T-helper 2 cell treated with Interferon-gamma antibody and Interleukin-4, amounts not matched to agents 5 μg/mL and 100 μg/mL, for 36 hours (primary cell): Measurements from ENCODE around the gene SH2D3A.
A peak's percentile ranks its signal among the peaks of the same experiment; 100 is the strongest.
"Not testable (repeated sequence)": the region's sequence is repeated elsewhere in the genome, so short reads cannot be mapped to it uniquely, and the experiment has no call there.

Experiments
- DNase-seq: peaks from one replicate; pipeline ENCODE4 v3.0.0; 2021; ENCODE audit warnings: low spot score
- H3K27ac Mint-ChIP-seq: one replicate; pipeline ENCODE4 v1.8.0; 2021; ENCODE audit warnings: mild to moderate bottlenecking, mixed read lengths
- H3K27me3 Mint-ChIP-seq: one replicate; pipeline ENCODE4 v1.8.0; 2021; ENCODE audit warnings: low read depth, mixed read lengths
- H3K36me3 Mint-ChIP-seq: one replicate; pipeline ENCODE4 v1.8.0; 2021; ENCODE audit warnings: low read depth, mixed read lengths
- H3K4me1 Mint-ChIP-seq: one replicate; pipeline ENCODE4 v1.8.0; 2021; ENCODE audit warnings: low read depth, mixed read lengths
- H3K4me3 Mint-ChIP-seq: one replicate; pipeline ENCODE4 v1.8.0; 2022; ENCODE audit warnings: mild to moderate bottlenecking, moderate library complexity, mixed read lengths
- H3K9me3 Mint-ChIP-seq: one replicate; pipeline ENCODE4 v1.8.0; 2021; ENCODE audit warnings: mixed read lengths

The SH2D3A gene

DNA sequence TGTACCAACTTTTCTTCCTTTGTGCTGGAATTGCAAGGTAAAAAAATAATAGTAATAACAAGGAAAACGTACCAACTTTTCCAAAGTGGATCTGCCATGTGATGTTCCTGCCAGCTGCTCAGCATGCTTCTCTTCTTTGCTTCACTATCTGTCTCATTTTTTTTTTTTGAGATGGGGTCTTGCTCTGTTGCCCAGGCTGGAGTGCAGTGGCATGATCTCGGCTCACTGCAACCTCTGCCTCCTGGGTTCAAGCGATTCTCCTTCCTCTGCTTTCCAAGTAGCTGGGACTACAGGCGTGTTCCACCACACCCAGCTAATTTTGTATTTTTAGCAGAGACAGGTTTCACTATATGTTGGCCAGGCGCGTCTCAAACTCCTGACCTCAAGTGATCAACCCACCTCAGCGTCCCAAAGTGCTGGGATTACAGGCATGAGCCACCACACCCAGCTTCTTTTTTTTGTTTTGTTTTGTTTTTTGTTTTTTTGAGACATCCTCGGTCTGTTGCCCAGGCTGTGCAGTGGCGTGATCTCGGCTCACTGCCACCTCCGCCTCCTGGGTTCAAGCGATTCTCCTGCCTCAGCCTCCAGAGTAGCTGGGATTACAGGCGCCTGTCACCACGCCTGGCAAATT is 33.0 kb upstream of the SH2D3A start:
- H3K27me3 Mint-ChIP-seq, H3K9me3 Mint-ChIP-seq, DNase-seq: not testable (repeated sequence)
- peaks cover 47% of the 10 kb centered on the region for H3K4me1 Mint-ChIP-seq
- H3K4me3 Mint-ChIP-seq: peak overlapping the region; percentile 76
- H3K36me3 Mint-ChIP-seq: peaks cover 36% of the 10 kb centered on the region
- H3K27ac Mint-ChIP-seq: peak overlapping the region; percentile 87

DNA sequence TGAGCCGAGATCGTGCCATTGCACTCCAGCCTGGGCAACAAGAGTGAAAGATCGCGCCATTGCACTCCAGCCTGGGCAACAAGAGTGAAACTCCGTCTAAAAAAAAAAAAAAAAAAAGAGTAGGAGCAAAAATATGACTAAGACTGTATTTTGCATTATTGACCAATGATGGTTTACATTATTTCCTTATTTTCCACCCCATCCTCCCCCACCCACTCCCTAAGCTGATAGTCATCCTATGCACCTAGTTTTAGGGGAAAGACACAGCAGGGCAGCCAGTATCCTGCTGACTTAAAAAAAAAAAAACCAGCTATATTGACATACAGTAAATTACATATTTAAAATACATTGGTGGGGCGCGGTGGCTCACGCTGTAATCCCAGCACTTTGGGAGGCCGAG is 30.4 kb upstream of the SH2D3A start:
- H3K4me1 Mint-ChIP-seq: peaks cover 51% of the 10 kb centered on the region
- no peaks in the 10 kb centered on the region for H3K27me3 Mint-ChIP-seq
- H3K9me3 Mint-ChIP-seq: peaks cover 14% of the 10 kb centered on the region
- H3K27ac Mint-ChIP-seq: no peak overlapping the region
- no peak for DNase-seq
- H3K36me3 Mint-ChIP-seq: peaks cover 50% of the 10 kb centered on the region
- H3K4me3 Mint-ChIP-seq: no peak overlapping the region

DNA sequence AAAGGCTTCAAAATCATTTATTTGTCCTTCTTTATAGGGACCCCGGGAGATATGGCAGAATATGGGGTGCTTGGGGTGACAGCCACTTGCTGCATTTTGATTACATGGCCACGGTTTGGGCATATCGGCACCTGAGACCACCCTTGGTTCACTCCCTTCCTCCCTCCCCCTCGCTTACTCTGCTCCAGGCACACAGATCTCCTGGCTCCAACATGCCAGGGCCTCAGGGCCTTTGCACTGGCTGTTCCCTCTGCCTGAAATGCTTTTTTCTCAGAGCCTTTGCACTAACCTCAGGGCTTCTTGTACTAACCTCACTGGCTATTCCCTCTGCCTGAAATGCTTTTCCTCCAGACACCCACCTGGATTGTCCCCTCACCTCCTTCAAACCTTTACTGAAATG is 29.0 kb upstream of the SH2D3A start:
- Mint-ChIP-seq H3K4me3 (no peak overlapping the region), H3K36me3 (peaks cover 63% of the 10 kb centered on the region), H3K27ac (peak overlapping the region; percentile 62), H3K9me3 (peaks cover 14% of the 10 kb centered on the region), H3K4me1 (peaks cover 55% of the 10 kb centered on the region), H3K27me3 (no peaks in the 10 kb centered on the region)
- no peak for DNase-seq

DNA sequence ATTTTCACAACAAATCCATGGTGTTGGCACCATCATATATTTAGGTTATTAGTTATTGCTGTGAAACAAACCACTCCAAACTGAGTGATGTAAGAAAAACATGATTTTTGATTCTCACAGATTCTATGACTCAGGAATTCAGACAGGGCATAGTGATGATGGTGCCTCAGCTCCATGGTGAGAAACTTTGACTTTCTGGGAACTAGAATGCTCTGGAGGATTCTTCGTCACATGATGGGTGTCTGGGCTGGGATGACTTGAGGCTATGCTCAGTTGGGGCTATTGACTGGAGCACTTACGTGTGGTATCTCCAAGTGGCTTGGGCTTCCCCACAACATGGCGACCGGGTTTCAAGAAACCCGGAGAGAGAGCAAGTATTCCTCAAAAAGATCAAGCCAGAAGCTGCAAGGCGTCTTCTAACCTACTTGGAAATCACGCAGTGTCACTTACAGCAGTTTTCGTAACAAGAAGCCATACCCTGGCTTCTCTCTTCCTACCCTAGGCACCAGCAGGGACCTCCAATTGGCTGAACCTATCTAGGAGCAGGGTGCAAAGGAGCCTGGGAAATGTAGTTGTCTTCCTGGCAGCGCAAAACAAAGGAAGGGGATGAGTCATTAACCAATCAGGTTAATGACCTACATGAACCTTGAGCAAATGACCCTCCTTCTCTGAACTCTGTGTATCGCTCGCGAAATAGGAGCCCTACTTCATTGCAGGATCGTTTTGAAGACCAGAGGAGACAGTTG is 27.6 kb upstream of the SH2D3A start:
- Mint-ChIP-seq H3K4me3 (no peak overlapping the region), H3K27ac (no peak overlapping the region), H3K36me3 (peaks cover 65% of the 10 kb centered on the region), H3K9me3 (peaks cover 14% of the 10 kb centered on the region), H3K4me1 (peaks cover 46% of the 10 kb centered on the region), H3K27me3 (no peaks in the 10 kb centered on the region)
- DNase-seq: no peak

DNA sequence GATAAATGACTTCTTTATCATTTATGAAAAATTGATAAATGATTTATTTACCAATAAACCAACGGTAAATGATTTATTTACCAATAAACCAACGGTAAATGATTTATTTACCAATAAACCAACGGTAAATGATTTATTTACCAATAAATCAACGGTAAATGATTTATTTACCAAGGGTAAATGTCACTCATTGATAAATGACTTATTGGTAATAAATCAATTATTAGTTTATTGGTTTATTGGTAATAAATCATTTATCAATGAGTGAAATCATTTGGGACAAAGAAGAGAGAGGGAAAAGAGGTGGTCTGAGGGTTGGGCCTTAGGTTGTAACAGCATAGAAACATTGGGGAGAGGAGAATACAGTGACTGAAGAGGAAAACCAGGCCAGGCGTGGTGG is 26.7 kb upstream of the SH2D3A start:
- Mint-ChIP-seq H3K4me1 (peaks cover 43% of the 10 kb centered on the region), H3K27me3 (no peaks in the 10 kb centered on the region), H3K36me3 (peaks cover 64% of the 10 kb centered on the region), H3K9me3 (peaks cover 14% of the 10 kb centered on the region), H3K27ac (no peak overlapping the region), H3K4me3 (no peak overlapping the region)
- no peak for DNase-seq

DNA sequence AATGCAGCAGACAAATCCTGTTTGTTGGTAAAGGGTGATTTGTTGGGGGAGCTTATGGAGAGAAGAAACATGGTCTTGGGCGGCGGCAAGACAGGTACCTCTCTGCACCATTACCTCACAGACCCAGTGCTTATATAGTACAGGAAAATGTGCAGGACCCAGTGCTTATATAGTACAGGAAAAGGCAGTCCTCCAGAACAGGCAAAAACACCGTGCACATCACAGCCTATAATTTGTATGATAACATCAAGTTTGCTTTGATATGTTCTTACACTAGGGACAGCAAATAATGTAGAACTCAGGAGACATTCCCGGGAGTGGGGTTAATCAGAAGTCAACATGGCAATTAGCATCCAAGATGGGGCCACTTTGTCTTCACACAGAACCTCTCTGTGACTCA is 26.2 kb upstream of the SH2D3A start:
- no peak overlapping the region for H3K27ac Mint-ChIP-seq
- no peaks in the 10 kb centered on the region for H3K27me3 Mint-ChIP-seq
- H3K9me3 Mint-ChIP-seq: peaks cover 14% of the 10 kb centered on the region
- H3K4me3 Mint-ChIP-seq: no peak overlapping the region
- DNase-seq: no peak
- H3K36me3 Mint-ChIP-seq: peaks cover 64% of the 10 kb centered on the region
- peaks cover 40% of the 10 kb centered on the region for H3K4me1 Mint-ChIP-seq

DNA sequence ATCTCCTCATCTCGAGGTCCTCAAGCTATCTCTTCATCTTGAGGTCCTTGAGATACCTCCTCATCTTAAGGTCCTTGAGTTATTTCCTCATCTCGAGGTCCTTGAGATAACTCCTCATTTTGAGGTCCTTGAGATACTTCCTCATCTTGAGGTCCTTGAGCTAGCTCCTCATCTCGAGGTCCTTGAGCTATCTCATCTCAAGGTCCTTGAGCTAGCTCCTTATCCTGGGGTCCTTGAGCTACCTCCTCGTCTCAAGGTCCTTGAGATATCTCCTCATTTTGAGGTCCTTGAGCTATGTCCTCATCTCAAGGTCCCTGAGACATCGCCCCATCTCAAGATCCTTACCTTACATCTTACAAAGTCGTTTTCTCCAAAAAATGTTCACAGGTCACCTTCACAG is 24.0 kb upstream of the SH2D3A start:
- DNase-seq: no peak
- Mint-ChIP-seq H3K9me3 (peaks cover 11% of the 10 kb centered on the region), H3K4me1 (peaks cover 32% of the 10 kb centered on the region), H3K4me3 (no peak overlapping the region), H3K36me3 (peaks cover 59% of the 10 kb centered on the region), H3K27ac (peak overlapping the region; percentile 49), H3K27me3 (no peaks in the 10 kb centered on the region)

DNA sequence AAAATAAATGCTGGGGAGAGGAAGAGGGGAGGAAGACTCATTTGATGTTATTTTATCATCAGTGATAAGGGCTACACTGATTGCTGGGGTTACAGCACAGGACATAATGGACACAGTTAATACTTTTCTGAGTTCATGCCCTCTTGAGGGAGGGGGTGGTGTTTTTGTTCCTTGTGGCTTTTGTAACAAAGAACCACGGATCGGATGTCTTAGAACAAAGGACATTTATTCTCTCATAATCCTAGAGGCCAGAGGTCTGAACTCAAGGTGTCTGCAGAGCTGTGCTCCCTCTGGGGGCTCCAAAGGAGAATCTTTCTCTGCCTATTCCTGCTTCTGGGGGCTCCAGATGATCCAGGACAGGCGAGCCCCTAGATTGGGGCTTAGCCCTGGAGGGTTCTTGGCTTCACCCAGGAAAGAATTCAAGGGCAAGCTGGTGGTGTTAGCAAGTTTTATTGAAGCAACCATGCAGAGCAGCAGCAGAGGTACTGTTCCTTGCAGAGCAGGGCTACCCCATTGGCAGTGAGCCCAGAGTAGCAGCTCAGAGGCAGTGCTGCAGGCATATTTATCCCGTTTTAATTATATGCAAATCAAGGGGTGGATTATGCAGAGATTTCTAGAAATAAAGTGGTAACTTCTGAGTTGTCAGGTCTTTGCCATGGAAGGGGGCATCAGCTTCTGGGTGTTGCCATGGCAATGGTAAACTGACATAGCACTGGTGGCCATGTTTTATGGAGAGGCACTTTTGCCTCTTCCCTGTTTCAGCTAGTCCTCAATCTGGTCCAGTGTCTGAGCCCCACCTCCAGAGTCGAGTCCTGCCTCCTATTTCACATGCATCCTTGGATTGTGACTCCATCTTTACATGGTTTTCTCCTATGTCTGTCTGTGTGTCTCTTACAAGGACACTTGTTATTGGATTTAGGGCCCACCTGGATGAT is 23.2 kb upstream of the SH2D3A start:
- peaks cover 11% of the 10 kb centered on the region for H3K9me3 Mint-ChIP-seq

DNA sequence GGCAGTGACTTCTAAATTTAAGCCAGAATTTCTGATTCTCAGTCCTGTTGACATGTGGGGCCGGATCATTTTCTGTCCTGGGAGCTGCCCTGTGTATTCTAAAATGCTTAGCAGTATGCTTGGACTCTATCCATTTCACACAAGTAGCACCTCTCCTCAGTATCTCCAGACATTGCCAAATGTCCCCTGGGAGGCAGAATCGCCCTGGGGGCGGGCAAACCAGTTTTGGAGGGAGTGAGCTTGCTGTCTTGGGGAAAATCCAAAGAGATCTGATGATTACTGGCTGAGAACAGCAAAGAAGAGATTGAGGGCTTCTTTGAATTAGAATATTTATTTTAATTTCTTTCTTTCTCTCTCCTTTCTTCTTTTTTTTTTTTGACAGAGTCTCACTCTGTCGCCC is 21.7 kb upstream of the SH2D3A start:
- H3K4me3 Mint-ChIP-seq: no peak overlapping the region
- H3K27ac Mint-ChIP-seq: no peak overlapping the region
- peaks cover 27% of the 10 kb centered on the region for H3K4me1 Mint-ChIP-seq
- no peaks in the 10 kb centered on the region for H3K27me3 Mint-ChIP-seq
- H3K36me3 Mint-ChIP-seq: peaks cover 53% of the 10 kb centered on the region
- peaks cover under 1% of the 10 kb centered on the region for H3K9me3 Mint-ChIP-seq
- no peak for DNase-seq

More for the DNA sequence above, 23.2 kb upstream of the SH2D3A start:
- DNase-seq: no peak
- no peaks in the 10 kb centered on the region for H3K27me3 Mint-ChIP-seq
- H3K4me1 Mint-ChIP-seq: peaks cover 30% of the 10 kb centered on the region
- peaks cover 60% of the 10 kb centered on the region for H3K36me3 Mint-ChIP-seq
- no peak overlapping the region for H3K27ac Mint-ChIP-seq
- no peak overlapping the region for H3K4me3 Mint-ChIP-seq

DNA sequence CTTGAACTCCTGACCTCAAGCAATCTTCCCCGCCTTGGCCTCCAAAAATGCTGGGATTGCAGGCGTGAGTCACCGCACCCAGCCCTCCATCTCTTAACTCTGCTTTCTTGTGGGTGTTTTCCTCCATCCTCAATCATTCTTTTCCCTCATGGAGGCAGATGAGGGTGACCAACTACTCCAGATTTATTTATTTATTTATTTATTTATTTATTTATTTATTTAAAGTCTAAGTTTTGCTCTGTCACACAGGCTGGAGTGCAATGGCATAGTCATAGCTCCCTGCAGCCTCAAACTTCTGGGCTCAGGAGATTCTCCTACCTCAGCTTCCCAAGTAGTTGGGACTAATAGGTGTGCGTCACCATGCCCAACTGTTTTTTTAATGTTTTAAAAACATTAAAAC is 20.2 kb upstream of the SH2D3A start:
- peaks cover 42% of the 10 kb centered on the region for H3K36me3 Mint-ChIP-seq
- no peak for DNase-seq
- H3K4me3 Mint-ChIP-seq: no peak overlapping the region
- peaks cover 18% of the 10 kb centered on the region for H3K4me1 Mint-ChIP-seq
- H3K9me3 Mint-ChIP-seq: no peaks in the 10 kb centered on the region
- no peaks in the 10 kb centered on the region for H3K27me3 Mint-ChIP-seq
- H3K27ac Mint-ChIP-seq: no peak overlapping the region

DNA sequence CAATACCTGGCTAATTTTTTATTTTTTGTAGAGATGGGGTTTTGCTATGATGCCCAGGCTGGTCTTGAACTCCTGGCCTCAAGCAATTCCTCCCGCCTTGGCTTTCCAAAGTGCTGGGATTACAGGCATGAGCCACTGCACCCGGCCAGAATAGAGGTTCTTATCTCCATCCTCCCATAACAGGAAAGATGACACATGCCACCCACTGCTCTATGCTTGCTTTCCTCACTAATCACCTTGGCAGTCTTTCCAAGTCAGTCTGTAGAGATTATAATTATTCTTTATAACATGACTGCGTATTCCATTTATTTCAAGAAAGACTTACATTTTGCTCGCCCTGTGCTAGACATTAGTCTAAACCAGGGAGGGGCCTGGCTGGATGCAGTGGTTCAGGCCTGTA is 12.0 kb upstream of the SH2D3A start:
- peak overlapping the region; percentile 36 for H3K27ac Mint-ChIP-seq

DNA sequence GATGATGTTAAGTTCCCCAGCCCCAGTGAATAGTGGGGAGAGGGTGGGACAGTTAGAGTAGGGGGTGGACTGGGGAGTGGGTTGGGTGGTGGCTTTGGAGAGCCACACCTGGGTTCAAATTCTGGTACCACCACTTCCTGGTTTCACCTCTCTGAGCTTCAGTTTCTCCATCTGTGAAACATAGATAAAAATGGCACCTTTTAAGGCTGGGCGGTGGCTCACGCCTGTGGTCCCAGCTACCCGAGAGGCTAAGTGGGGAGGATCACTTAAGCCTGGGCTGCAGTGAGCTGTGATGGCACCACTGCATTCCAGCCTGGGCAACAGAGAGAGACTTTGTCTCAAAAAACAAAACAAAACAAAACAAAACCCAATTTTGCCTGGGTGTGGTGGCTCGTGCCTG is 11.2 kb upstream of the SH2D3A start:
- Mint-ChIP-seq H3K27me3 (no peaks in the 10 kb centered on the region), H3K9me3 (peaks cover 12% of the 10 kb centered on the region), H3K4me1 (peaks cover 40% of the 10 kb centered on the region), H3K36me3 (peaks cover 49% of the 10 kb centered on the region), H3K27ac (peak overlapping the region; percentile 58), H3K4me3 (peak overlapping the region; percentile 20)
- no peak for DNase-seq

More for the DNA sequence above, 12.0 kb upstream of the SH2D3A start:
- no peak overlapping the region for H3K4me3 Mint-ChIP-seq
- peaks cover 35% of the 10 kb centered on the region for H3K4me1 Mint-ChIP-seq
- peaks cover 12% of the 10 kb centered on the region for H3K9me3 Mint-ChIP-seq
- no peaks in the 10 kb centered on the region for H3K27me3 Mint-ChIP-seq
- peaks cover 45% of the 10 kb centered on the region for H3K36me3 Mint-ChIP-seq
- DNase-seq: no peak

DNA sequence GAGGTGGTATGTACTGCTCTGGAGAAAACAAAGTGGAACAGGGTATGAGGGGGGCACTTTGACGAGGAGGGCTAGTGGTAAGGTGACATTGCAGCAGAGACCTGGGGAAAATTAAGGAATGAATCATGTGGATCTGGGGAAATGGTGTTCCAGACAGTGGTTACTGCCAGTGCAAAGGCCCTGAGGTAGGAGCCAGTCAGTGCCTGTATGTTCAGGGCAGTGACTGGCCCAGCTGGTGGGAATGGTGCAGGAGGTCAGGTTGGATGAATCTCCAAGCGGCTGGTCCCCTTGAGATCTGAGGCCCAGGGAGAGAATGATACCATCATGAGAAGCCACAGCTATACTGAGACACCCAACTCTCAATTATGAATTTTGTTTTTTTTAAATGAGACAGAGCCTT is 10.2 kb upstream of the SH2D3A start:
- Mint-ChIP-seq H3K4me1 (peaks cover 41% of the 10 kb centered on the region), H3K27me3 (no peaks in the 10 kb centered on the region), H3K9me3 (peaks cover 12% of the 10 kb centered on the region), H3K36me3 (peaks cover 50% of the 10 kb centered on the region), H3K4me3 (no peak overlapping the region), H3K27ac (peak overlapping the region; percentile 74)
- no peak for DNase-seq

DNA sequence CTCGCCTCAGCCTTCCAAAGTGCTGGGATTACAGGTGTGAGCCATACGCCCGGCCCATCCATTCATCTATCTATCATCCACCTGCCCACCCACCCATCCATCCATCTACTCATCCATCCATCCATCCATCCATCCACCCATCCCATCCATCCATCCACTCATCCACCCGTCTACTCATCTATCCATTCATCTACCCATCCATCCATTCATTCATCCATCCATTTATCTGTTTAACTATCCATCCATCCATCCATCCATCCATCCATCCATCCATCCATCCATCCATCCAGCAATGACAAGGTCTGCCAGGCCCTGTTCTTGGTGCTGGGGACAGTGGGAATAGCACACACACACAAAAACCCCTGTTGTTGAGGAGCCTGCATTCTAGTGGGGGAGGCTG is 9.8 kb upstream of the SH2D3A start:
- Mint-ChIP-seq H3K4me1 (peaks cover 44% of the 10 kb centered on the region), H3K36me3 (peaks cover 50% of the 10 kb centered on the region), H3K9me3 (peaks cover 12% of the 10 kb centered on the region), H3K4me3 (peak overlapping the region; percentile 58), H3K27me3 (no peaks in the 10 kb centered on the region), H3K27ac (peak overlapping the region; percentile 74)
- no peak for DNase-seq
